HG03060 (cell line): ENCODE measurements around the gene DAND5.

Experiments used
- ATAC-seq: cut with Tn5 transposase; IDR thresholded peaks from one replicate; pipeline ENCODE4 v1.9.1; 2021; ENCODE audit warnings: low read depth, moderate number of reproducible peaks; ENCODE audit not compliant: unreplicated experiment

The DAND5 gene

DNA sequence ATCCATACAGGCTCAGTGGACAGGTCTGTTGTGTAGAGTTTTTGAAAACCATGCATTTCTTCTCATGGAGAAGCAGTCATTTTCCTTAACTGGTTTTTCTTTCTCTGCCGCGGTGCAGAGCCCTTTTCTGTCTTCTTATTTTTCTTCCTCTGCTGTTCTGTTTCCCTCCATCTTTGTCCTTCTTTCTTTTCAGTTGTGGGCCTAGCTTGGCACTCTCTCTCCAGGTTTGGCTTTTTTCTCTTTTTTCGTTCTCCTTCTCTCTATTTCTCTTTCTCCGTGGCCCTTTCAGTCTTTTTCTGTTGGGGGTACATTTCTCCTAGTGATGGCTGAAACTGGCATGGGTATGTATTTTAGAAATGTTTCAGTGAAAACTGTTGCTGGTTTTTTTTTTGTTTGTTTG lies 50.0 kb downstream of the DAND5 start:
- ATAC-seq, result no peak

DNA sequence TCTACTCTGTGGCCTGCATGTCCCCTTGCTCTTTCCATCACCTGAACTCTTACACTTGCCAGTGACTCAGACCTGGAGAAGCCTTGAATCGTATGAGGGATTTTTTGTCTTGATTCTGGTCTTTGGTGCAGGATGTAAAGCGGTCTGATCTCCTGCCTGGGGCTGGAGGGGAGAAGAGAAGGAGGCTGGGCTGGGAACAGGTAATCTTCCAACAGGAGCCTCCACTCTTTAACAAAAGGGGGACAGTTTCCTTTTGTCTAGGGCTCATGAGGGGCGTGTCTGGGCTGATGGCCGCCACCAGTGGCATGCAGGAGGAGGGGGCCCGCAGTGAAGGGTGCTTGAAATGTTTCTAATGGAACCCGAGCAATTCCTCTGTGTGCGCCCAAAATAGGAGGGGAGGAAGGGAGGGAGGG lies 50.6 kb downstream of the DAND5 start:
- ATAC-seq, result no peak

DNA sequence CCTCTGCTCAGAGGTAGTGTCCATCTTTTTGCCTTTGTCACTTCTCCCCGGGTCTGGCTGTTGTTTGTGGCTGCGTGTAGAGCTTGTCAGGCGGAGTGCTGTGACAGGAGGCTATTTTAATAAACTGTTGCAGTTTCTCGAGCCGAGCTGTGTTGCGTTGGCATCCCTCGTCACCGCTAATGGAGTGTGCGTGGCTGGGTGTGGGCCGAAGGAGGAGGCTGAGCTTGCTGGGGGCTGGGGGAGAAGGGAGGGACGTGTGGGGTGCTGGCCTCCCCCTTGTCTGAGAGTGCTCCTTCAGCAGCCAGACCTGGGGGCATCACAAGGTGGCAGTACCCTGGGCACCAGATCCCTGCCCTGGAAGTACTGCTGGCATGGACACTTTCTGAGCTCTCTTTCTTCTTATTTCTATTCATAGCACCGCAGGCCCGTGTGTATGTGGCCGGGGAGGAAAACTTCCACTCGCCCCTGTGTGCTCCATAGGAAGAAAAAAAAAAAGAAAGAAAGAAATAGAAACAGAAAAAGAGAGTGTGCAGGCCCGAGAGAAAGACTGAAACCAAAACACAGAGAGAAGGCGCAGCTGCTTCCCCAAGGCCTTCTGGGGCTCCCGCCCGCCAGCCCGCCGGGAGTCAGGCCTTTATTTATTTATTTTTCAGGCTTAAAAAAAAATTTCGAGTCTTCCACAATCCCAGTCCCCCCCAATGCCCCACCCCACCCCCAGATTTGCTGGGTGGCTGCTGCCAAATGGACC lies 52.9 kb downstream of the DAND5 start:
- ATAC-seq, result no peak

DNA sequence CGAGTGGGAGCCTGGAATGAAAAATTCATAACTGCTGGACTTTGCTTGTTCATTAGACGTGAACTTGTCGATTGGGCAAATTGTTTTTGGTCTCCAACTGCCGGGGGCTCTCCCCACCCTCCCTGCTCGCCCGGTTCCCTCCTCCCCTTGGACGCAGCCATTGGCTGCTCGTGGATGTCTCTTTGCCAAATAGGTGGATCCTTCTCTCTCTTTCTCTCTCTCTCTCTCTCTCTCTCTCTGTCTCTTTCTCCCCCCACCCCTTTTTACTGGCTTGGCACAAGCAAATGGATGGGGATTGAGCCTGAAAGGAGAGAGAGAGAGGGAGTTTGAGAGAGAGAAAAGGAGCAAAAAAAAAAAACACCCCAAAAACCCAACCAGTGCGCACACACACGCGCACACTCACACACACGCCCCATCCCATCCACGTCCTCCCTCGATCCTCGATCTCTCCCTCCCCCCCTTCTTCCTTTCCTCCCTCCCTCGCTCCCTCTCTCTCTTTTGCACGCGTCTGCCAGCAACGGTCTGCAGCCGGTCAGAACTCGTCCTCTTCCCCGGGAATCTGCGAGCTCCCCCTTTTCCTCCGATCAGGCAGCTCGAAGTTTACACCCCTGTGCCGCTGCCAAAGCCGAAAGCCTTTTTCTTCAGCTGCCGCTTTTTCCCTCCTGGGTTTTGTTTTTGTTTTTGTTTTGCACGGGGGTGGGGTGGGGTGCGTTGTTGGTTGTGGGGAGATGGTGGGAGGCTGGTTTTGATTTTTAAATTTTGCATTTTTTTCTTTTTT lies 53.7 kb downstream of the DAND5 start:
- ATAC-seq, result no peak

DNA sequence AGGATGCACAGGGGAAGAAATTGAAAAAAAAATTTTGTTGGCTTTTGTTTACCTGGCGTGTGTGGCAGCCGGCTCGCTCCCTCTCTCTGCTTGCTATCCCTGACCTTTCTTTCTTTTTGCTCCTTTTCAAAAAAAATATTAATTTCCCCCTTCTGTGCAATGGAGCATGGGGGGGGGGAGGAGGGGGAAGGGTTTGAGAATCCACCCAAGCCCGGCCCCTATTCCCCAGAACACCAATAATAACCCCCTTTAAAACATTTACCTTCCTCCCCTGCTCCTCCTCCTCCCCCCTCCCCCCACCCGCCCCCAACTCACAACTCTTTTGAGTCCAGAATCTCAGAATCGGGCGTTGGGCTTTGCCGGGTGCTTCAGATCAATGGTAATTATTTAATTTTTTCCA lies 54.3 kb downstream of the DAND5 start:
- no peak for ATAC-seq
